NCI-H128 (cell line): ENCODE data around the gene ALDH4A1.
A peak's percentile ranks its signal among the peaks of the same experiment; 100 is the strongest.
"Not testable (repeated sequence)": the region's sequence is repeated elsewhere in the genome, so short reads cannot be mapped to it uniquely, and the experiment has no call there.

Experiments
- DNase-seq: peaks from one replicate; lab custom pipeline; 2025; ENCODE audit not compliant: unreplicated experiment; lab: John Stamatoyannopoulos, UW

ALDH4A1 gene

GRCh38 chr1:18901147-18901951, 1.0 kb downstream of the ALDH4A1 start:
- no peak for DNase-seq

GRCh38 chr1:18900303-18900841, 2.0 kb downstream of the ALDH4A1 start:
- DNase-seq: no peak

DNA sequence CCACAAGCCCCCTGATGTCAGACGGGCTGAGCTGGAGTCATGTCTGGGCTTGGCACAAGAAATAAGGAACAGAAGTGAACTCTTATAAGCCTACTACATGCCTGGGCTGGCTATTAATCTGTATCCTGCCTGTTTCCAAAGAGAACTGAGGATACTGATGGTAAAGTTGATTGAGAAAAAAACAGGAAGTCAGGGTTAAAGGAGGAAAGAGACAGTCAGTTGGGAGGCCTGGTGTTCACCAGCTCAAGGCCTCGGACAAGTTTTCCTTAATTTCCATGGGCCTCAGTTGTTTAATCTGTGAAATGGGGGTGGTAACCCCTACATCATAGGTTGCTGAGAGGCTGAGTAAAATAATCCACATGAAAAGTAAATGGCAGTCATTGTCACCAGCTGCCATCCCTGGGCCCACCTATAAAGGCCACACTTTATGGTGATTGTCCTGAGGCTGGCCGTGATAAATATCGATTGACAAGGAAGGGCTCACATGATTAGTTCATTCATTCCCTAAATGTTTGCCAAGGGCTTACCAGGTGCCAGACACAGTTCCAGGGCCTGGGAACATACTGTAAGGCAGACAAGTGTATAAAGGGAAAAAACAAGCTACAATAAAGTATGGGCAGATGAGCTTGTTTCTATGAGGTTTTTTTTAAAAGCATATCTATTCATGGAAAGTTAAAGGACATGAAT, 2.8 kb downstream of the ALDH4A1 start:
- DNase-seq: no peak

- no peak for DNase-seq
Measured at GRCh38 chr1:18898567-18898966, 3.8 kb downstream of the ALDH4A1 start.

DNA sequence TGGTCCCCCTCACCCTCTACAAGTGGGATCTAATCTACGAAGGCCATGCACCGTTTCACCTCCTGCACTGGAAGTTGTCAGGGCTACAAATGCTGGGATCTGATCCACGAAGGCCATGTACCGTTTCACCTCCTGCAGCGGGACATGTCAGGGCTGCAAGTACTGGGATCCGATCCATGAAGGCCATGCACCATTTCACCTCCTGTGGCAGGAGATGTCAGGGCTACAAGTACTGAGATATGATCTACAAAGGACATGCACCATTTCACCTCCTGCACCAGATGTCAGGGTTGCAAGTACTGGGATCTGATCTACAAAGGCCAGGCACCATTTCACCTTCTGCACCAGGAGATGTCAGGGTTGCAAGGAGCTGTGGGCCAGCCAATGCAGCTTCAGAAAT, 7.0 kb downstream of the ALDH4A1 start:
- DNase-seq: no peak

GRCh38 chr1:18893120-18893519, 9.2 kb downstream of the ALDH4A1 start:
- DNase-seq: no peak

DNA sequence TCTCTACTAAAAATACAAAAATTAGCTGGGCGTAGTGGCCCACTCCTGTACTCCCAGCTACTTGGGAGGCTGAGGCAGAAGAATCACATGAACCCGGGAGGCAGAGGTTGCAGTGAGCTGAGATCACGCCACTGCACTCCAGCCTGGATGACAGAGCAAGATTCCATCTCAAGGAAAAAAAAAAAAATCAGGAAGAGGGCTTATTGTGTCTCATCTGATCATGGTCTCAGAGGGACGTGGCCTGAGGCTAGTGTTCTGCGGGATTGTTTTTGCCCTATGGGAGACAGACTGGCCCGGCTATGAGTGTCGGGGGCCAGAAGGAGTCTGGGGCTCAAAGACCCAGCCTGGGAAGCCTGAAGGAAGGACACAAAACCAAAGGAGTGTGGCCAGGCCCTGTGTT, 10.5 kb downstream of the ALDH4A1 start:
- not testable (repeated sequence) for DNase-seq

DNA sequence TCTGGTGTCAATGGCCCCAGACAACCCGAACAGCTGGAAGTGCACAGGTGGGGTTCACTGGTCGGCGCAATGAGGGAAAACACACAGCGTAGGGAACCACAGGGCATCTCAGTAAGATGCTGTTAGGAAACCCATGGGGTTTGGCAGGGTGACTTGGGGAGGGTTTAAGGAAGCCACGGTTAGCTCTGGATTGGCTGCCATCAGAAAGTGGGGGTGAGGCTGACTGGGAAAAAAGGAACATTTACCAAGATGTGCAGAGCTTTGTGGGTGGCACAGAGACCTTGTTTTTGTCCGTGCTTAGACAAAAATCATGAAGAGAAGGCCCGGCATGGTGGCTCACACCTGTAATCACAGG, 11.0 kb downstream of the ALDH4A1 start:
- no peak for DNase-seq

DNA sequence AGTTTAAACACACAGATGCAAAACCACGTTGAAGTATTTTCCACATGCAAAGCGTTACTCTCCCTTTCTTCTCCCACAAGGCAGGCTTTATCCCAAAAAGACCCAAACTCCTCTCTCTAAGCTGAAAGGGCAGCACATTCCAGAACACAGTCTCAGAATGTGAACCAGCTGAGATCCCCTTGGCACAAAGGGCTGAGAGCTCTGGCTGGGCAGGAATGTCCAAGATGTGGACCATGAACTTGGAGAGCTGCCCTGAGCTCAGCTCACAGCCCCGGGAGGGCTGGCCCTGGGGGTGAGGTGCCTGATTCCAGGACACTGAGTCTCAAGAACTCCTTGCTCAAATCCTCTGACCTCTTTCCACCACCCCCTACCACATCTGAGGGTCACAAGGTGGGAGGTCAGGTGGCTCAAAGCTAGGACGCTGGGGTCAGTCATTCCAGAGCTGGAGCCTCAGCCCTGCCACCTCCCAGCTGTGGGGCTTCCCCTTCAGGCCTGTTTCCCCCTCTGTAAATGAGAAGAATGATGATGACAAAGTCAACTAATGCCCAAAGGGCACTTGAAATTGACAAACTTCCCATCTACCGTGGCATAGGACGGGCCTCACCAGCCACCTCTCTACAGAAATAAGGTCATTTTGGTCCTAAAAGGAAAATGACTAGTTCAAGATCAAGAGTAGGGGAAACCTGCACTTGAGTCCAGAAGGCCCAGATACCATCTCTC, 11.5 kb downstream of the ALDH4A1 start:
- DNase-seq: no peak

- DNase-seq: no peak
Measured at GRCh38 chr1:18886003-18886335, 16.4 kb downstream of the ALDH4A1 start.

GRCh38 chr1:18885311-18886002, 16.9 kb downstream of the ALDH4A1 start:
- DNase-seq: no peak

- DNase-seq: no peak
Measured at GRCh38 chr1:18884727-18885126, 17.6 kb downstream of the ALDH4A1 start.

DNA sequence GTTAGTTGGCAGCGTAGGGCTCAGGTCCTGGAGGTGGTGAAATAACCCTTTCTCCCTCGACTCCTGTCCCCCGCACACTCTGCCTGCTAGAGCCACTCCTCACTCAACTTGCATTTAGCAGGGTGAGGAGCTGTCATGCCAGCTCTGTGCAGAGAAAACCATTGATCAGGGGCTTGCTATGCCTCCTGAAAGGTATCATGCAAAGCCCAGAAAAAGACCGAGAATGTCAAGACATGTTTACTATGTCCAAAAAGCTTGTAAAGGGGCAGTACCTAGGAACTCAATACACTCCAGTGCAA, 18.0 kb downstream of the ALDH4A1 start:
- DNase-seq: no peak

GRCh38 chr1:18883636-18884418, 18.5 kb downstream of the ALDH4A1 start:
- DNase-seq: peak; percentile 37

- no peak for DNase-seq
Measured at GRCh38 chr1:18883079-18883478, 19.3 kb downstream of the ALDH4A1 start.

DNA sequence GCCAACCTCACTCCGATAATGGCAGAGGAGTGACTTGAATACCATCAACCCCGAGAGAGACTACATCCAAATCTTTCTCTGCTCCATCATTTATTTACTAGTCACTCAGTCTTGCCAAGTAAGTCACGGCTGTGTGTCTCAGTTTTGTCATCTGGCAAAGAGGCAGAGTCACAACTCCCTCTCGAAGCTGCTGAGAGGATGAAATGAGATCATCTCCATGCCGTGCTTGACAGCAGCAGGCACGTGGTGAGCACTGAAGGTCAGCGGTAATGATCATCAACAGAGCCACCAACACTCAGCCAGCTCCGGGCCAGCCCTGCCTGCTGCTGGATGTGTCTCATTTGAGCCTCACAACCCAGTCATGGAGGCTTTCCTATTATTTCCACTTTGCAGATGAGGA, 19.9 kb downstream of the ALDH4A1 start:
- DNase-seq: no peak

DNA sequence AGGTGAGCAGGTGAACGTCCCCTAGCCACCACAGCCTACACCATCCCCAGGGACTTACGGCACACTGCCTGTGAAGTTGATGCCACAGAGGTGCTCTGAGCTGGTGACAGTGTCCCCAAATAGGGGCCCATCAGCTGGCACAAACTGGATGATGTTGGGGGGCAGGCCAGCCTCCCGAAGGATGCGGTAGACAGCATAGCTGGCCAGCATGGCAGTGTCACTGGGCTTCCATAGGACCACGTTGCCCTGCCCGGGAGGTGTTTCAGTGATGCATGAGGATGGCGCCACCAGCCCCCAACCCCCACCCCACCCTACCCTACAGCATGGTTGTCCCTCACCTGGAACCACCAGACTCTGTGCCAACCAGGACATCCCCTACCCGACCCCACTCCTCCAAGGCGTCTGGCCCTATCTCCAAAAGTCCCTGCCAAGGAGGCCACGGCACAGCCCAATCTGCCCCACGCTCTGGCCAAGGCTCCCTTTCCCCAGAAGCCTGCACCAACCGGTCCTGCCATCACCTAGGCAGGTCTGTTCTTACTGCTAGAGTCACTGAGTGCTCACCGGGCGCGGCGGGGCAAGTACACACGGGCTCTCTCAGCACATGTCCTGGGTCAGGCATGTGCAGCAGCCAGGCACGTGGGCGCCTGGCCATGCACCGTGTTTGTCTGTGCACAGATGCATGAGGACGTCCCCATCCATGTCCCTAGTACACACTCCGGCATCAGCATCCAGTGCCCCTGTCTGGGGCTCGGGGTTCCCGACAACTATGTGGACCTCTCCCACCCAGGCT, 20.5 kb downstream of the ALDH4A1 start:
- no peak for DNase-seq

GRCh38 chr1:18881164-18881563, 21.2 kb downstream of the ALDH4A1 start:
- no peak for DNase-seq

- DNase-seq: no peak
Measured at GRCh38 chr1:18880585-18880984, 21.8 kb downstream of the ALDH4A1 start.

DNA sequence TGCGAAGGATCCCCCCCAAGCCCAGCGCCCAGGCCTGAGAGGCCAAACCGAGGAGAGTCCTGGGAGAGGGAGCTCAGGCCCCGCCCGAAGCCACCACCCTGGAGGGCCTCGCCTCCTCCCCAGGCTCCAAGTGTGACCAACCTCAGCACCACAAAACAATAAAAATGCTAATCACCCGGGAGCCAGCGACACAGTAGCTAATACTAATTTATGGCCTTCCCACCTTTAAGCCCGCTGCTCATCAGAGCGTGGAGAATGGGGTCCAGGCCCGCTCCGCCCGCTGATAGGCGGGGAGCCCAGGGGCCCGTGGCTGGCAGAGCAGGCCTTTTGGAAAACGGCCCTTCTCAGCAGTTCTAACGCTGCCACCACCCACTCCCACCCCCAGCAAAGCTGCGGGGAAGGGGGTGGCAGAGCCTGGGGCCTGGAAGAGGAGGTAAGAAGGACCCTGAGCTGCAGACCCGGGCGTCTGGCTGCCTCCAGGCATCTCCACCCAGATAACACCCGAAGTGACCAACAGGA, 22.5 kb downstream of the ALDH4A1 start:
- DNase-seq: no peak
